ENCODE data around the gene OXA1L. TPM values are rescaled to one million over a fixed set of nuclear protein-coding genes. Genes with fewer than 3 reads are reported as not detected.

OXA1L gene
- total RNA-seq, 1 donor from 2014 or later: 190 TPM

- CTCF ChIA-PET: interaction anchor here (1.2 to 2.2 kb wide), 5 partner anchors 18 to 210 kb away, joined by 3 to 13 read pairs (median 7); no protein-coding TSS in a partner anchor
- Mint-ChIP-seq H3K27me3 (no peaks in the 10 kb centered on the region), H3K4me3 (peak overlapping the region; percentile 93), H3K9me3 (no peaks in the 10 kb centered on the region), H3K36me3 (ENCODE audit: low read depth) (peaks cover 58% of the 10 kb centered on the region), H3K27ac (peak overlapping the region; percentile 97), H3K4me1 (peaks cover 35% of the 10 kb centered on the region)
- intact Hi-C loops (cut with micrococcal nuclease): loop anchor here (2.0 to 5.0 kb wide), 5 partner anchors 18 to 535 kb away; partner anchors contain the start of genes PPP1R3E and RBM23
- DNase-seq: no peak
- TF ChIP-seq CTCF (IDR thresholded peaks at IDR 0.05): no peak
- peak; percentile 1 for ATAC-seq (ENCODE audit: low read depth)
- POLR2A ChIA-PET: interaction anchor here (0.6 to 2.9 kb wide), 27 partner anchors 10 to 554 kb away, joined by 3 to 68 read pairs (median 8); partner anchors contain the start of genes ACIN1, C14orf119, HAUS4 and LRP10
Observed at GRCh38 chr14:22767323-22767589, 768 bp downstream of the OXA1L start.

GRCh38 chr14:22768947-22769346 lies 2.5 kb downstream of the OXA1L start:
- Mint-ChIP-seq H3K4me3 (no peak overlapping the region), H3K4me1 (peaks cover 35% of the 10 kb centered on the region), H3K27me3 (no peaks in the 10 kb centered on the region), H3K27ac (no peak overlapping the region), H3K9me3 (no peaks in the 10 kb centered on the region), H3K36me3 (ENCODE audit: low read depth) (peaks cover 66% of the 10 kb centered on the region)
- intact Hi-C loops (cut with micrococcal nuclease): loop anchor here (5.0 kb wide), 3 partner anchors 148 to 533 kb away; partner anchors contain the start of genes PPP1R3E and RBM23
- ChIA-PET POLR2A (no interaction called here), CTCF (no interaction called here)
- ATAC-seq (ENCODE audit: low read depth): no peak
- no peak for TF ChIP-seq CTCF (IDR thresholded peaks at IDR 0.05)
- DNase-seq: no peak

GRCh38 chr14:22769369-22769768 lies 2.9 kb downstream of the OXA1L start:
- intact Hi-C loops (cut with micrococcal nuclease): loop anchor here (5.0 kb wide), 3 partner anchors 148 to 533 kb away; partner anchors contain the start of genes PPP1R3E and RBM23
- Mint-ChIP-seq H3K36me3 (ENCODE audit: low read depth) (peaks cover 70% of the 10 kb centered on the region), H3K27me3 (no peaks in the 10 kb centered on the region), H3K4me3 (no peak overlapping the region), H3K4me1 (peaks cover 35% of the 10 kb centered on the region), H3K9me3 (no peaks in the 10 kb centered on the region), H3K27ac (no peak overlapping the region)
- CTCF ChIA-PET: no interaction called here
- DNase-seq: no peak
- POLR2A ChIA-PET: no interaction called here
- no peak for ATAC-seq (ENCODE audit: low read depth)
- no peak for TF ChIP-seq CTCF (IDR thresholded peaks at IDR 0.05)

- no peaks in the 10 kb centered on the region for H3K9me3 Mint-ChIP-seq
- DNase-seq: no peak
Observed at GRCh38 chr14:22770481-22771187, 4.1 kb downstream of the OXA1L start.

More at GRCh38 chr14:22770481-22771187, 4.1 kb downstream of the OXA1L start:
- TF ChIP-seq CTCF (IDR thresholded peaks at IDR 0.05): no peak
- Mint-ChIP-seq H3K4me1 (peaks cover 27% of the 10 kb centered on the region), H3K27me3 (no peaks in the 10 kb centered on the region), H3K27ac (peak overlapping the region; percentile 35), H3K36me3 (ENCODE audit: low read depth) (peaks cover 82% of the 10 kb centered on the region), H3K4me3 (no peak overlapping the region)
- ATAC-seq (ENCODE audit: low read depth): no peak
- ChIA-PET POLR2A (interaction anchor here (1.0 kb wide), 1 partner anchor 11 kb away, joined by 3 read pairs; no protein-coding TSS in a partner anchor), CTCF (no interaction called here)
- intact Hi-C loops (cut with micrococcal nuclease): no loop called here
